ENCODE measurements around the gene COPS9.

Gene COPS9

GRCh38 chr2:240121675-240122074, 14.4 kb downstream of the COPS9 start:
- no peak for DNase-seq (ENCODE audit: low read depth in 3 of 3, low spot score in 1 of 3)

GRCh38 chr2:240121190-240121589, 14.9 kb downstream of the COPS9 start:
- DNase-seq (ENCODE audit: low read depth in 3 of 3, low spot score in 1 of 3), result no peak

- no peak for DNase-seq (ENCODE audit: low read depth in 3 of 3, low spot score in 1 of 3)
Measured at GRCh38 chr2:240114233-240114632, 21.9 kb downstream of the COPS9 start.

- DNase-seq (ENCODE audit: low read depth in 3 of 3, low spot score in 1 of 3), result no peak
Measured at GRCh38 chr2:240112914-240113690, 23.0 kb downstream of the COPS9 start.

- DNase-seq (ENCODE audit: low read depth in 3 of 3, low spot score in 1 of 3), result no peak
Measured at GRCh38 chr2:240111253-240111652, 24.9 kb downstream of the COPS9 start.

GRCh38 chr2:240109386-240109785, 26.7 kb downstream of the COPS9 start:
- no peak for DNase-seq (ENCODE audit: low read depth in 3 of 3, low spot score in 1 of 3)

GRCh38 chr2:240107477-240107796, 28.7 kb downstream of the COPS9 start:
- DNase-seq (ENCODE audit: low read depth in 3 of 3, low spot score in 1 of 3), result no peak

GRCh38 chr2:240106765-240107476, 29.2 kb downstream of the COPS9 start:
- no peak for DNase-seq (ENCODE audit: low read depth in 3 of 3, low spot score in 1 of 3)

- DNase-seq (ENCODE audit: low read depth in 3 of 3, low spot score in 1 of 3), result no peak
Measured at GRCh38 chr2:240105982-240106381, 30.1 kb downstream of the COPS9 start.

GRCh38 chr2:240103136-240103535, 33.0 kb downstream of the COPS9 start:
- DNase-seq (ENCODE audit: low read depth in 3 of 3, low spot score in 1 of 3), result no peak

GRCh38 chr2:240098349-240098748, 37.8 kb downstream of the COPS9 start:
- DNase-seq (ENCODE audit: low read depth in 3 of 3, low spot score in 1 of 3), result no peak

GRCh38 chr2:240095556-240096523, 40.3 kb downstream of the COPS9 start:
- DNase-seq (ENCODE audit: low read depth in 3 of 3, low spot score in 1 of 3), result no peak

GRCh38 chr2:240089306-240089705, 46.8 kb downstream of the COPS9 start:
- DNase-seq (ENCODE audit: low read depth in 3 of 3, low spot score in 1 of 3), result no peak

GRCh38 chr2:240086563-240086962, 49.5 kb downstream of the COPS9 start:
- DNase-seq (ENCODE audit: low read depth in 3 of 3, low spot score in 1 of 3), result no peak

All from stimulated activated CD4-positive, alpha-beta T cell treated with anti-CD3 and anti-CD28 coated beads, TNF-alpha, amount 100 ng/mL, for 1 hour (primary cell).